Ecto neural progenitor cell (in vitro differentiated cells): Measurements from ENCODE around the gene B3GLCT.
A peak's percentile ranks its signal among the peaks of the same experiment; 100 is the strongest.
"Not testable (repeated sequence)": the region's sequence is repeated elsewhere in the genome, so short reads cannot be mapped to it uniquely, and the experiment has no call there.

Source experiments
- DNase-seq: peaks from one replicate; pipeline ENCODE4 v3.0.0-alpha.2; 2018; ENCODE audit warnings: low spot score

B3GLCT gene

GRCh38 chr13:31199849-31200636 is at the start of gene B3GLCT:
B3GLCT (plus strand) TSS chr13:31199975; CDS start chr13:31200085, 110 bp downstream.
- peak; percentile 91 for DNase-seq

GRCh38 chr13:31150315-31150985 is 49.3 kb upstream of the B3GLCT start:
- DNase-seq, result no peak

- DNase-seq, result no peak
These were observed 47.9 kb upstream of the B3GLCT start for GRCh38 chr13:31151837-31152236.

- no peak for DNase-seq
These were observed 44.8 kb upstream of the B3GLCT start for GRCh38 chr13:31154939-31155338.

GRCh38 chr13:31159306-31159705 is 40.5 kb upstream of the B3GLCT start:
- DNase-seq, result no peak

- DNase-seq, result peak; percentile 70
These were observed 38.8 kb upstream of the B3GLCT start for GRCh38 chr13:31160857-31161556.

GRCh38 chr13:31161557-31162150 is 38.1 kb upstream of the B3GLCT start, which contains the start of gene HSPH1:
HSPH1 (minus strand) TSS chr13:31161904; CDS start chr13:31161582, 322 bp downstream.
- peak; percentile 98 for DNase-seq

GRCh38 chr13:31162151-31163008 is 37.4 kb upstream of the B3GLCT start:
- DNase-seq, result peak; percentile 96

- DNase-seq, result no peak
These were observed 33.2 kb upstream of the B3GLCT start for GRCh38 chr13:31166591-31166990.

- DNase-seq, result no peak
These were observed 32.3 kb upstream of the B3GLCT start for GRCh38 chr13:31167490-31167889.

GRCh38 chr13:31168166-31168565 is 31.6 kb upstream of the B3GLCT start:
- no peak for DNase-seq

GRCh38 chr13:31168736-31169135 is 31.0 kb upstream of the B3GLCT start:
- DNase-seq, result no peak

- no peak for DNase-seq
These were observed 27.8 kb upstream of the B3GLCT start for GRCh38 chr13:31172001-31172400.

GRCh38 chr13:31172535-31172934 is 27.2 kb upstream of the B3GLCT start:
- DNase-seq, result no peak

GRCh38 chr13:31174018-31174417 is 25.8 kb upstream of the B3GLCT start:
- DNase-seq, result no peak

- no peak for DNase-seq
These were observed 23.8 kb upstream of the B3GLCT start for GRCh38 chr13:31175847-31176532.

- not testable (repeated sequence) for DNase-seq
These were observed 21.8 kb upstream of the B3GLCT start for GRCh38 chr13:31177813-31178495.

GRCh38 chr13:31179241-31179640 is 20.5 kb upstream of the B3GLCT start:
- DNase-seq, result no peak

GRCh38 chr13:31179754-31180153 is 20.0 kb upstream of the B3GLCT start:
- no peak for DNase-seq

GRCh38 chr13:31182987-31183386 is 16.8 kb upstream of the B3GLCT start:
- no peak for DNase-seq
